Liver (tissue), 9 donors: Measurements from ENCODE around the gene CEP95. TPM values are rescaled to one million over a fixed set of nuclear protein-coding genes. Genes with fewer than 3 reads are reported as not detected.

ENCODE experiments used
- DNase-seq: peaks from one replicate; pipeline ENCODE4 v3.0.0-alpha.2; 2017; ENCODE audit warnings: low spot score
- H3K27ac ChIP-seq, 2 donors: one replicate each; pipeline ENCODE4 v1.7.0; 2013; ENCODE audit warnings: inconsistent platforms in 2 of 2, low read length in 2 of 2, control low read depth in 1 of 2, low read depth in 1 of 2, mild to moderate bottlenecking in 1 of 2
- H3K27me3 ChIP-seq, 4 donors: one replicate each; pipeline versions ENCODE4 v1.6.1 to v1.7.0; 2013; ENCODE audit warnings: low read length in 3 of 4, inconsistent platforms in 1 of 4, mild to moderate bottlenecking in 1 of 4, moderate library complexity in 1 of 4; ENCODE audit not compliant: control insufficient read depth in 4 of 4, insufficient read depth in 4 of 4
- H3K36me3 ChIP-seq, 4 donors: one replicate each; pipeline versions ENCODE4 v1.6.1 to v1.7.0; 2013; ENCODE audit warnings: low read length in 3 of 4, mild to moderate bottlenecking in 3 of 4, low read depth in 1 of 4, moderate library complexity in 1 of 4; ENCODE audit not compliant: control insufficient read depth in 4 of 4, insufficient read depth in 3 of 4
- H3K4me1 ChIP-seq, 4 donors: one replicate each; pipeline versions ENCODE4 v1.6.1 to v1.7.0; 2013; ENCODE audit warnings: low read length in 3 of 4, mild to moderate bottlenecking in 3 of 4, moderate library complexity in 1 of 4; ENCODE audit not compliant: control insufficient read depth in 4 of 4, insufficient read depth in 4 of 4
- H3K4me3 ChIP-seq, 3 donors: one replicate each; pipeline versions ENCODE4 v1.6.1 to v1.7.0; 2013; ENCODE audit warnings: low read length in 3 of 3, control low read depth in 1 of 3, low read depth in 1 of 3, mild to moderate bottlenecking in 1 of 3
- H3K9ac ChIP-seq, 2 donors: one replicate each; pipeline ENCODE4 v1.7.0; 2013; ENCODE audit warnings: low read length in 2 of 2, mild to moderate bottlenecking in 2 of 2, moderate library complexity in 2 of 2, control low read depth in 1 of 2, low read depth in 1 of 2
- H3K9me3 ChIP-seq, 4 donors: one replicate each; pipeline versions ENCODE4 v1.6.1 to v1.7.0; 2013; ENCODE audit warnings: low read length in 3 of 4; ENCODE audit not compliant: control insufficient read depth in 4 of 4
- ATF3 ChIP-seq: IDR thresholded peaks from 2 replicates; pipeline ENCODE4 v1.6.1; 2016; ENCODE audit warnings: antibody characterized with exemption
- CTCF ChIP-seq: fragments of 150-350 bp; IDR thresholded peaks from 2 replicates; pipeline ENCODE4 v1.5.1; 2017; ENCODE audit warnings: improper control_type of control experiment, low read depth, low read length; ENCODE audit not compliant: missing input control
- EGR1 ChIP-seq, 2 donors: IDR thresholded peaks; 2 replicates each; pipeline ENCODE4 v1.6.1; 2016 to 2018; ENCODE audit warnings: antibody characterized with exemption in 2 of 2, low read depth in 2 of 2
- FOXA1 ChIP-seq: IDR thresholded peaks from 2 replicates; pipeline ENCODE4 v1.6.1; 2016; ENCODE audit warnings: antibody characterized with exemption
- FOXA2 ChIP-seq: IDR thresholded peaks from 2 replicates; pipeline ENCODE4 v1.6.1; 2016; ENCODE audit warnings: antibody characterized with exemption
- GABPA ChIP-seq, 2 donors: IDR thresholded peaks in 1 of 2; conservative IDR thresholded peaks in 1 of 2; 2 replicates each; pipeline ENCODE4 v1.6.1; 2016; ENCODE audit warnings: antibody characterized with exemption in 2 of 2, mild to moderate bottlenecking in 1 of 2, moderate library complexity in 1 of 2
- HNF4A ChIP-seq, 2 donors: conservative IDR thresholded peaks; 2 replicates each; pipeline ENCODE4 v1.6.1; 2016; ENCODE audit warnings: antibody characterized with exemption in 2 of 2, mild to moderate bottlenecking in 2 of 2
- HNF4G ChIP-seq: IDR thresholded peaks from 2 replicates; pipeline ENCODE4 v1.6.1; 2016; ENCODE audit warnings: antibody characterized with exemption
- JUND ChIP-seq, 2 donors: IDR thresholded peaks; 2 replicates each; pipeline ENCODE4 v1.6.1; 2016; ENCODE audit warnings: antibody characterized with exemption in 2 of 2
- MAX ChIP-seq: IDR thresholded peaks from 2 replicates; pipeline ENCODE4 v1.6.1; 2016; ENCODE audit warnings: antibody characterized with exemption
- NR2F2 ChIP-seq: IDR thresholded peaks from 2 replicates; pipeline ENCODE4 v1.6.1; 2016; ENCODE audit warnings: antibody characterized with exemption
- RAD21 ChIP-seq, 2 donors: IDR thresholded peaks; 2 replicates each; pipeline ENCODE4 v1.6.1; 2016; ENCODE audit warnings: antibody characterized with exemption in 2 of 2, mild to moderate bottlenecking in 2 of 2
- REST ChIP-seq: IDR thresholded peaks from 2 replicates; pipeline ENCODE4 v1.6.1; 2016; ENCODE audit warnings: antibody characterized with exemption, mild to moderate bottlenecking
- RXRA ChIP-seq, 2 donors: IDR thresholded peaks; 2 replicates each; pipeline ENCODE4 v1.6.1; 2017 to 2018; ENCODE audit warnings: antibody characterized with exemption in 2 of 2, mild to moderate bottlenecking in 1 of 2
- SP1 ChIP-seq: IDR thresholded peaks from 2 replicates; pipeline ENCODE4 v1.6.1; 2018; ENCODE audit warnings: antibody characterized with exemption, mild to moderate bottlenecking
- TAF1 ChIP-seq: conservative IDR thresholded peaks from 2 replicates; pipeline ENCODE4 v1.6.1; 2016; ENCODE audit warnings: antibody characterized with exemption, mild to moderate bottlenecking
- YY1 ChIP-seq: IDR thresholded peaks from 2 replicates; pipeline ENCODE4 v1.6.1; 2016; ENCODE audit warnings: antibody characterized with exemption, mild to moderate bottlenecking
- ZBTB33 ChIP-seq: IDR thresholded peaks from 2 replicates; pipeline ENCODE4 v1.6.1; 2016; ENCODE audit warnings: antibody characterized with exemption
- WGBS: extraction: QIAGEN DNeasy Blood & Tissue Kit; methylation state at CpG from one replicate; pipeline ENCODE4 v1.1.7; 2013; 5-methylcytosine and 5-hydroxymethylcytosine counted together
- polyA plus RNA-seq, 2 donors: library from polyadenylated mRNA; stranded (reverse) in 1 of 2; unstranded in 1 of 2; fragments of 200-250 nt in 1 of 2; fragments of >200 nt in 1 of 2; fragmentation: Nextera tagmentation in 1 of 2; extraction: Ambion mirVana in 1 of 2; gene quantifications; one replicate each; pipeline versions ENCODE4 v1.2.1 to v1.2.3, GENCODE V29; 2013 to 2015
- total RNA-seq, 2 donors: library from RNA; depleted of rRNA; stranded (reverse); fragments of >200 nt; gene quantifications; one replicate each; pipeline ENCODE4 v1.2.3, GENCODE V29; 2014
- donor health status: healthy.
- donor health status: healthy.
- donor health status: healthy.
- donor health status: healthy.
- donor health status: healthy.

CEP95 gene
- total and polyA plus RNA-seq, 4 donors = 5.3 to 23.3 (median 11.0) TPM

GRCh38 chr17:64484380-64484779 lies 22.4 kb upstream of the CEP95 start:
- DNase-seq = no peak
- no peak overlapping the region for H3K4me3 ChIP-seq
- no peak overlapping the region for H3K27ac ChIP-seq
- no peaks in the 10 kb centered on the region for H3K27me3 ChIP-seq
- 91% methylated on average over 3 of the region's 3 CpGs for WGBS
- peaks cover 3 to 26% (median 22%) of the 10 kb centered on the region in 4 donors for H3K36me3 ChIP-seq
- TF ChIP-seq MAX (no peak), HNF4G (no peak), NR2F2 (no peak), FOXA2 (no peak), CTCF (no peak), EGR1 (IDR thresholded peaks at IDR 0.05; ENCODE audit: low read depth in 2 of 2) (no peak), ATF3 (no peak), TAF1 (no peak), ZBTB33 (no peak), RAD21 (IDR thresholded peaks at IDR 0.05) (no peak), RXRA (IDR thresholded peaks at IDR 0.05) (no peak), REST (no peak), HNF4A (conservative IDR thresholded peaks at IDR 0.05) (no peak), JUND (IDR thresholded peaks at IDR 0.05) (no peak), GABPA (IDR thresholded peaks at IDR 0.05 in 1 of 2, conservative IDR thresholded peaks at IDR 0.05 in 1 of 2) (no peak), SP1 (no peak), YY1 (no peak), FOXA1 (no peak)
- no peaks in the 10 kb centered on the region for H3K9me3 ChIP-seq
- H3K4me1 ChIP-seq = no peaks in the 10 kb centered on the region
- no peak overlapping the region for H3K9ac ChIP-seq
